HFF-Myc (cell line): ENCODE data around the gene BLOC1S2.

Experiments
- DNase-seq: peaks from one replicate; pipeline ENCODE4 v3.0.0-alpha.2; 2011; ENCODE audit warnings: low read depth; ENCODE audit errors: extremely low read depth
- H3K4me3 ChIP-seq: replicated peaks from 2 replicates; pipeline ENCODE4 v1.5.1; 2011; ENCODE audit warnings: low read depth, mild to moderate bottlenecking, control low read depth, low read length
- TF ChIP-seq, protein P1 (sequence below): IDR thresholded peaks from 2 replicates; pipeline ENCODE4 v1.5.1; 2012; ENCODE audit warnings: mild to moderate bottlenecking, low read depth, low read length, control low read depth; ENCODE audit errors: missing control alignments

Gene BLOC1S2

DNA sequence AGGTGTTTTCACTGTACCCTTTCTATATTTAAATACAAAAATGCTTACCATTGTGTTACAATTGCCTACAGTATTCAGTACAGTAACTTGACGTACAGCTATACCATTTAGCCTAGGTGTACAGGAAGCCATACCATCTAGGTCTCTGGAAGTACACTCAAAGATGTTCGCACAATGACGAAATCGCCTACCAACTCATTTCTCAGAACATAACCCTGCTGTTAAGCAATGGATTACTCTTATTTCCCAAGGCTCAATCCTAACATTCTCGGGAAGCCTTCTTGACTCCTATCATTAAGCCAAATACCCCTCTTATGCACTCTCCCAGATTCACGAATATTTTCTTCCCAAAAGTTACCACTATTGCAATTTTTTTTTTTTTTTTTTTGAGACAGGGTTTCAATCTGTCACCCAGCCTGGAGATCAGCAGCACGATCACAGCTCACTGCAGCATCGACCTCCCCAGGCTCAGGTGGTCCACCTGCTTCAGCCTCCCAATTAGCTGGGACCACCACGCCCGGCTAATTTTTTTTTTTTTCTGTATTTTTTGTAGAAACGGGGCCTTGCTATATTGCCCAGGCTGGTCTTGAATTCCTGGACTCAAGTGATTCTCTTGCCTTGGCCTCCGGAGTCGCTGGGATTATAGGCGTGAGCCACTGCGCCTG lies 20.5 kb downstream of the BLOC1S2 start:
- DNase-seq, result no peak
- H3K4me3 ChIP-seq, result peak overlapping the region; percentile 100
- TF ChIP-seq, protein P1, sequence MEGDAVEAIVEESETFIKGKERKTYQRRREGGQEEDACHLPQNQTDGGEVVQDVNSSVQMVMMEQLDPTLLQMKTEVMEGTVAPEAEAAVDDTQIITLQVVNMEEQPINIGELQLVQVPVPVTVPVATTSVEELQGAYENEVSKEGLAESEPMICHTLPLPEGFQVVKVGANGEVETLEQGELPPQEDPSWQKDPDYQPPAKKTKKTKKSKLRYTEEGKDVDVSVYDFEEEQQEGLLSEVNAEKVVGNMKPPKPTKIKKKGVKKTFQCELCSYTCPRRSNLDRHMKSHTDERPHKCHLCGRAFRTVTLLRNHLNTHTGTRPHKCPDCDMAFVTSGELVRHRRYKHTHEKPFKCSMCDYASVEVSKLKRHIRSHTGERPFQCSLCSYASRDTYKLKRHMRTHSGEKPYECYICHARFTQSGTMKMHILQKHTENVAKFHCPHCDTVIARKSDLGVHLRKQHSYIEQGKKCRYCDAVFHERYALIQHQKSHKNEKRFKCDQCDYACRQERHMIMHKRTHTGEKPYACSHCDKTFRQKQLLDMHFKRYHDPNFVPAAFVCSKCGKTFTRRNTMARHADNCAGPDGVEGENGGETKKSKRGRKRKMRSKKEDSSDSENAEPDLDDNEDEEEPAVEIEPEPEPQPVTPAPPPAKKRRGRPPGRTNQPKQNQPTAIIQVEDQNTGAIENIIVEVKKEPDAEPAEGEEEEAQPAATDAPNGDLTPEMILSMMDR, result no peak

DNA sequence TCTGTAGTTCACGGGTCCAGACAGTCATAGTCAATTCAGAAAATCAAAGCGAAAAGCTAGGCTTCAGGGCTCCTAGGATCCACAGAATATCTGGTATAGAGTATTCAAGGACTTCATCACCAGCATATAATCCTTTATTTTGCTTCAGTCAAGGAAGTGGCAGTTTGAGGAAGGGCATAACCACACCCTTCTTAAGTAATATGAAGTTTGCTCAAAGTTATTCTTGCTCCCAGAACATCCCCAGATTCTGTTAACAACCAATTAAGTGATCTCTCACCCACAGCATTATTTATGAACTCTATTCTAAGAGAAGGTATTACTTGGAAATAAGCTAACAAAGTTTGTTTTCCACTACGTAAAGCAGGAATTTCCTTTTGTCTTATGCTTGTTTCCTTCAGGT lies 32.3 kb downstream of the BLOC1S2 start:
- DNase-seq, result no peak
- H3K4me3 ChIP-seq, result no peak overlapping the region
- TF ChIP-seq, protein P1, result no peak

DNA sequence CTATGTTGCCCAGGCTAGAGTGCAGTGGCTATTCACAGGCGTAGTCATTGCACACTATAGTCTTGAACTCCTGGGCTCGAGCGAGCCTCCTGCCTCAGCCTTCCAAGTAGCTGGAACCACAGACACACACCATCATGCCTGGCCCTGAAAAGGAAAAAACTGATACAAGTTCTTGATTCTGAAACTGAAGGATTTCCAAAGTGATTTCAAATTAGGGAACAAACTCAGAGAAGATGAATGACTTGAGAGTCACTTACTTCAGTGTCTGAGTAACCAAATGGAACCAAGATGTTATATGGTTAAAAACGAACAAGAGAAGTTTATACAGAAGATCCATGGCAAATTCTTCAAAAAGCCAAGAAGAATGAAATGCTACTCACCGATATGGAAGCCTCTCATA lies 33.4 kb downstream of the BLOC1S2 start:
- TF ChIP-seq, protein P1, result no peak
- no peak overlapping the region for H3K4me3 ChIP-seq
- DNase-seq, result no peak

DNA sequence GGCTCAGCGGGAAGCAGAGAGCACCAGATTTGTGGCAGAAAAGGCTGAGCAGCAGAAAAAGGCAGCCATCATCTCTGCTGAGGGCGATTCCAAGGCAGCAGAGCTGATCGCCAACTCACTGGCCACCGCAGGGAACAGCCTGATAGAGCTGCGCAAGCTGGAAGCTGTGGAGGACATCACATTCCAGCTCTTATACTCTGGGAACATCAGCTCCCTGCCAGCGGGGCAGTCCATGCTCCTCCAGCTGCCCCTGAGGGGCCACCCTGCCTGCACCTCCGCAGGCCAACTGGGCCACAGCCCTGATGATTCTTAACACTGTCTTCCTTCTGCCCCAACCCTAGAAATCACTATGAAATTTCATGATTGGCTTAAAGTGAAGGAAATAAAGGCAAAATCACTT lies 37.7 kb downstream of the BLOC1S2 start:
- H3K4me3 ChIP-seq, result no peak overlapping the region
- DNase-seq, result no peak
- TF ChIP-seq, protein P1, result no peak

DNA sequence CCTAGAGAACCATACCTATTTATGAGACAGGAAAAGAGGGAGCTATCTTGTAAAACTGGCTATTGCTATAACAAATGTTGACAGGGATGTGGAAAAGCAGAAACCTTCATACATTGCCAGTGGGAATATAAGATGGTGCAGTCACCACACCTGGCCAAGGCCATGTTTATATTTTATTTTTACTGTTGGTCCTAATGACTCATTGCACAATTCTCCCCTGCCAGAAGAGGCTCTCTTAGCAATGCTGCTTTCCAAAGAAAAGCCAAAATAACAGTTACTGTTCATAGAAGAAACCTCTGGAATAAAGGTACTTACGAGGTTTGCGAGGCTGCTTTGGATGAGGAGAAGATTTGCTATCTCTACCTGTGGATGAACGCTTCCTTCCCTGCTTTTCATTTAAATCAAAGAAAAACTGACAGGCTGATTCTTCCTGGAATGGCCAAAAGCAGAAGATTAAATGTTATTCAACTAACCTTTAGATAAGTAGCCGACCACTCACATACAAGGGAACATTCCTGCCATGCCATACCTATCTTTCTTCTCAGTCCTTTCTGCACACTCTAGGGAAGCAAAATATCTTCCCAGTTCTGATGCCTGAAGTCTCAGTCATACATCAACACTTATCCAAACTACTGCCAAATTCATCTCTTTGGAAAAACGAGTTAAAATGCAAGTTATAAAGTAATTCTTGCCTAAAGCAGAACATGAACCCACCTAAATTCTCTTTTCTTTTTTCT lies 40.8 kb downstream of the BLOC1S2 start:
- no peak overlapping the region for H3K4me3 ChIP-seq
- TF ChIP-seq, protein P1, result no peak
- no peak for DNase-seq

DNA sequence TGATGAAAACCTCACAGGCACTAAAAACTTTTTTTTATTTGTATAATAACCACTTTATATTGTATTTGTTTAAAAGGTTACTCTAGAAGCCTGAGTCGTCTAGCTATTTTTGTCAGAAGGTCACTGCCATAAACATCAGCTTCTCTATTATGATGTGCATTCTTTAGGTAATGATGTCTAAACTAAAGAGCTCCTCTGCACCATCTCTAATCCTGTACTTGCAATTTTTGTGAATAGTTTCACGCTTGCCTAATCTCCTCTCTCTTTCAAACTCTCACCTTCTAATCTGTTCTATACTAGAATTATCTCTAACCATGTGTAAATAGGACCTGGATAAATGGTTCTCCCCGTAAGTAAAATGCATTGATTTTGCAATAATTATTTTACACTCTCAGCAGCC lies 46.6 kb downstream of the BLOC1S2 start:
- no peak for DNase-seq
- TF ChIP-seq, protein P1, result no peak
- no peak overlapping the region for H3K4me3 ChIP-seq
